Urinary bladder (tissue), 4 donors: Measurements from ENCODE around the gene GPATCH1. TPM values are rescaled to one million over a fixed set of nuclear protein-coding genes. Genes with fewer than 3 reads are reported as not detected.

Source experiments
- DNase-seq: peaks from one replicate; pipeline ENCODE4 v3.0.0-alpha.2; 2015; ENCODE audit errors: extremely low spot score
- H3K27ac ChIP-seq: one replicate; pipeline ENCODE4 v1.5.1; 2013; ENCODE audit warnings: low read depth, mild to moderate bottlenecking, moderate library complexity
- H3K36me3 ChIP-seq: one replicate; pipeline ENCODE4 v1.6.1; 2013; ENCODE audit warnings: mild to moderate bottlenecking, moderate library complexity; ENCODE audit not compliant: insufficient read depth
- H3K4me1 ChIP-seq: one replicate; pipeline ENCODE4 v1.6.1; 2013; ENCODE audit warnings: mild to moderate bottlenecking, moderate library complexity; ENCODE audit not compliant: insufficient read depth
- H3K4me3 ChIP-seq: one replicate; pipeline ENCODE4 v1.5.1; 2013; ENCODE audit warnings: low read depth, low read length
- WGBS: extraction: QIAGEN DNeasy Blood & Tissue Kit; methylation state at CpG from one replicate; pipeline ENCODE4 v1.1.7; 2013; 5-methylcytosine and 5-hydroxymethylcytosine counted together
- polyA plus RNA-seq: library from polyadenylated mRNA; stranded (reverse); fragments of 200-250 nt; gene quantifications from one replicate; pipeline ENCODE4 v1.2.3, GENCODE V29; 2013
- total RNA-seq: library from RNA; depleted of rRNA; stranded (reverse); fragments of >200 nt; gene quantifications from one replicate; pipeline ENCODE4 v1.2.3, GENCODE V29; 2014
- donor health status: healthy with polysubstance abuse.
- donor health status: healthy.

GPATCH1 gene
- total and polyA plus RNA-seq, 2 donors: 6.4 to 9.3 TPM

DNA sequence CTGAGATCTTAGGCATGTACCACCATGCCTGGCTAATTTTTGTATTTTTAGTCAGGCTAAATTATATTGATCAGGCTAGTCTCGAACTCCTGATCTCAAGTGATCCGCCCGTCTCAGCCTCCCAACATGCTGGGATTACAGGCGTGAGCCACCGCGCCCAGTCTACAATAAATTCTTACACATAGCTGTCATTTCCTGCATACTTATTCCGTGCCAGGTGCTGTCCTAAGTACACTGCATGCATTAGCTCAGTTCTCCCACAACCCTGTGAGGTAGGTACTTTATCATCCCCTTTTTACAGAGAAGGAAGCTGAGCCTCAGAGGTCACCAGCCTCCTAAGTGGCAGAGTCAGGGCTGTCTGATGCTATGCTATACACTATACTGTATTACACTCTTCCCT is 9.1 kb upstream of the GPATCH1 start:
- WGBS: 86% methylated on average over 7 of the region's 7 CpGs
- Histone ChIP-seq H3K27ac (no peak overlapping the region), H3K4me3 (no peak overlapping the region), H3K36me3 (no peaks in the 10 kb centered on the region), H3K4me1 (no peaks in the 10 kb centered on the region)
- no peak for DNase-seq

GRCh38 chr19:33075519-33075918 is 5.5 kb upstream of the GPATCH1 start:
- no peak for DNase-seq
- Histone ChIP-seq H3K4me3 (no peak overlapping the region), H3K27ac (no peak overlapping the region), H3K4me1 (no peaks in the 10 kb centered on the region), H3K36me3 (no peaks in the 10 kb centered on the region)
- WGBS: 88% methylated on average over 2 of the region's 2 CpGs

DNA sequence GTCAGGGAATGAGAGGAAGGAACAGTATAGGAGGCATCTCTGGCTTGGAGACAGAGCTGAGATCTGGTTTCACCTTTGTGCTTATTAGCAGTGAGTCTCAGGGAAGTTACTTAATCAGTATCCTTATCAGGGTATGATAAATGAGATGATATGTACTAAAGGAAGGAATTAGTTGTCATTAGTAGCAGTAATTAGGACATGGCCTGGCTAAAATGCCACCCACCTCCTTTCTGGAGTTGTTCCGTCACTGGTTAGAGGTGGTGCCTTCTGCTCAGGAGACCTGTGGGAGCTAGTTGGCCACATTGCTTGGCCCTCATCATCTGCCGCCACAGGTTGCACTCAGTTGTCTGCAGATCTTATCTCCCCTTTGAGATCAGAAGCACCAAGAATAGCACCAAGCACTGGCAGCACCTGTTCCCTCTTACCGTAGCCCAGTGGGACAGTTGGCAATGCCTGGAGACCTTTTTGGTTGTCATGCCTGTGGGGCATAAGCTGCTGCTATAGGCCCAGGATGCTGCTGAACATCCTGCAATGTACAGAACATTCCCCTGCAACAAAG is 4.7 kb downstream of the GPATCH1 start:
- Histone ChIP-seq H3K36me3 (no peaks in the 10 kb centered on the region), H3K27ac (no peak overlapping the region), H3K4me1 (no peaks in the 10 kb centered on the region), H3K4me3 (no peak overlapping the region)
- no peak for DNase-seq
- WGBS: 87% methylated on average over 3 of the region's 3 CpGs

GRCh38 chr19:33086955-33087354 is 6.0 kb downstream of the GPATCH1 start:
- H3K4me1 ChIP-seq: no peaks in the 10 kb centered on the region
- 79% methylated on average over 1 of the region's 1 CpG for WGBS
- H3K4me3 ChIP-seq: no peak overlapping the region
- H3K27ac ChIP-seq: no peak overlapping the region
- H3K36me3 ChIP-seq: no peaks in the 10 kb centered on the region
- DNase-seq: no peak

DNA sequence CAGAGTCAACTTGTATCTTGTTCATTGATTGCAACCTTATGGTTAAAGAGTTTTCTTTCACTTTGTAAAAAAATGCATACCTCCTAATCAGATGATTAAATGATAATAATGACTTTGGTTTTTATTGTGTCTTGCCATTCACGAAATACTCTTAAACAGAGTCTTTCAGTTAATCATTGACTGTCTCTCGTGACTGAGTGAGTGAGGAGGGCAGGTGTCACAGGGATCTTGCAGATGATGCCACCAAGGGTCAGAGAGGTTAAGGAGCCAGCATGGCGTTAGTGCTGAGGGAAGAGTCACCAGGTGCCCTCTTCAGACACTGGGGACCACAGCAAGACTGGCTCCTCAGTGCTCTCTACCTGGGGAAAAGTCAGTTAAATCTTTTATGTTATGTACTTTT is 8.0 kb downstream of the GPATCH1 start:
- DNase-seq: no peak
- Histone ChIP-seq H3K4me3 (no peak overlapping the region), H3K27ac (no peak overlapping the region), H3K4me1 (no peaks in the 10 kb centered on the region), H3K36me3 (no peaks in the 10 kb centered on the region)
- WGBS: 90% methylated on average over 3 of the region's 3 CpGs

DNA sequence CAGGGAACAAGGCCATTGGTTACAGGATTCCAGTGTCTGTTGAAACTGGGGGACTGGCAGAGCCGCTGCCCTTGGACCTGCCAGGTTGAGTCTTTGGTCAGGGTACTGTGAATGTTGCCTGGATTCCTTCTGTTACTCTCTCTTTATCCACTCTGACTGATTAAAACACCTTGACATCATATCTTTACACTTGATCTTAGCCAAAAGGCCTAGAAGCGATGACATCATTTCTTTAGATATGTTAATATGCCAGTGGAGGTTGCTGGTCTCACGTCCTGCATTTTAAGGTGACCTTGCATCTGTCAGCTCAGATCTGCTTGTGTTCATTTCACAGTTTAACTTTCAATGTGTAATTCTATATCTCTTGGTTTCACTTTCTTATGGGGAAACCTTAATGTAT is 9.2 kb downstream of the GPATCH1 start:
- no peak for DNase-seq
- Histone ChIP-seq H3K4me1 (no peaks in the 10 kb centered on the region), H3K27ac (no peak overlapping the region), H3K4me3 (no peak overlapping the region), H3K36me3 (no peaks in the 10 kb centered on the region)
- WGBS: 83% methylated on average over 3 of the region's 3 CpGs

DNA sequence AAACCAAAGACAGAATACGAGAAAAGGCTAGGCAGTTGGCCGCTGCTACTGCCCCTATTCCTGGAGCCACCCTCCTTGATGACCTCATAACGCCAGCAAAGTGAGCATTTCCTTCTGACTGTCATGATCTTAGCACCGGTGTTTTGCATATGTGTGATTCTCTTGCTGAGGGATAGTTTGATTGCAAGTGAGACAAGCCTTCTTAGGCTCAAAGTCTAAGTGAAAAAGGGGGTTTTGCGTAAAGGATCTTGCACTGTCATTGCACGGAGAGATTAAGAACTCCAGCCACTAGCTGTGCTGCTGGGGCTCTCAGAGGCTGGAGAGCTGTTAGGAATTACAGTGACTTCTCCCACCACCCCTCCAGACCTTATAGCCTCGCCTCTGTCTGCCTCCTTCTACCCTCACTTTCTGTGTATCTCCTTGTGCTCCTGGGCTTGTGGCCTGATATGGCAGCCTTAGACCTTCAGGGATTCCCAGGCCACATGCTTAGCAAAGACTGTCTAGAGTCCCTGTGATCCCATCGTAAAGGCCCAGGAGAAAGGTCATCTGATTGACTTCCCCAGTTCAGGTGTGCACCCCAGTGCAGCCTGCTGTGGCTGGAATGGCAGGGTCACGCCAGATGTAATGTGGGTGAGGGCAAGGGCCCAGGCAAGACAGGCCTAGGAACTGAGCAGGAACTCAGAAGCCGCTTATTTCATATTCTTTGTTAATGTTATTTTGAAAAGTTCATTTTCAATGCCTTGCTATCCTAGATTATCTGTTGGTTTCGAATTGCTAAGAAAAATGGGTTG is 12.6 kb downstream of the GPATCH1 start:
- peaks cover 3% of the 10 kb centered on the region for H3K36me3 ChIP-seq
- no peak overlapping the region for H3K27ac ChIP-seq
- 95% methylated on average over 11 of the region's 11 CpGs for WGBS
- H3K4me1 ChIP-seq: no peaks in the 10 kb centered on the region
- H3K4me3 ChIP-seq: no peak overlapping the region
- no peak for DNase-seq

- WGBS: 91% methylated on average over 6 of the region's 6 CpGs
- no peak overlapping the region for H3K4me3 ChIP-seq
- H3K4me1 ChIP-seq: no peaks in the 10 kb centered on the region
- H3K27ac ChIP-seq: no peak overlapping the region
- H3K36me3 ChIP-seq: peaks cover 3% of the 10 kb centered on the region
- no peak for DNase-seq
Measured at GRCh38 chr19:33094436-33095067, 13.6 kb downstream of the GPATCH1 start.

DNA sequence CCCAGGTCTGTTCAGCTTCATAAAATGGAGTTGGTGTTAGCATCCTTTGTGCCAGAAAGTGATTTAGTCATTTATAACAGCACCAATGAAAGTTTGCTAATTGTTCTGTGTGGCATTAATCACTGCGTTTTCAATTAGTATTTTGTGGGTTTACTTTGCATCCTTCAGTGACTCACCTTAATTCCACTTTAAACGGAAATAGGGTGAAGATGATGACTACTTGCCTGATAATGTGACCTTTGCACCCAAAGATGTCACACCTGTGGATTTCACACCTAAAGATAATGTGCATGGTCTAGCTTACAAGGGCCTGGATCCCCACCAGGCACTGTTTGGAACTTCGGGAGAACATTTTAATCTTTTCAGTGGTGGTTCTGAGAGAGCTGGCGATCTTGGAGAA is 15.0 kb downstream of the GPATCH1 start:
- Histone ChIP-seq H3K4me3 (no peak overlapping the region), H3K36me3 (peaks cover 3% of the 10 kb centered on the region), H3K27ac (no peak overlapping the region), H3K4me1 (no peaks in the 10 kb centered on the region)
- 91% methylated on average over 4 of the region's 4 CpGs for WGBS
- DNase-seq: no peak

DNA sequence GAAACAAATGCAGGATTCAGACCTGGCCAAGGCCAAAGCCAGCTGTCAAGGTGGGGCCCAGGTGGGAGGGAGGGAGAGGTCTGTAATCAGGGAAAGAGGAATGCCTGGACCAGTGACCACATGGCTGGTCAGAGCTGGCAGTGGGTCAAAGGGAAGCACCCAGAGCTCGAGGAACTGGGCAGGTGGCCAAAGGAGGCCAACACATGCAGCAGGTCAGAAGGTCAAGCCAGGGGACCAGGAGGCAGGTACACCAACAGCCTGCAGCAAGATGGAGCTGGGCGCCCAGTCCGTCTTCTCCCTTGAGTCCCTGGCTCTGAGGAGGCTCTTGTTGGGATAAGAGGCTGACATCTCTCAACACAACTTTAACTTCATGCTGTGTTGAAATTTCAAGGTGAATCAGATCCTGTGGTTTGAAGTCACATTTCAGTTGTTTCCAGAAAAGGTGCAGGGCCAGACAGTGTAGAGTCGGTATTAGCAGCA is 17.1 kb downstream of the GPATCH1 start:
- no peaks in the 10 kb centered on the region for H3K4me1 ChIP-seq
- WGBS: 76% methylated on average over 4 of the region's 4 CpGs
- H3K27ac ChIP-seq: no peak overlapping the region
- peaks cover 7% of the 10 kb centered on the region for H3K36me3 ChIP-seq
- no peak for DNase-seq
- no peak overlapping the region for H3K4me3 ChIP-seq

DNA sequence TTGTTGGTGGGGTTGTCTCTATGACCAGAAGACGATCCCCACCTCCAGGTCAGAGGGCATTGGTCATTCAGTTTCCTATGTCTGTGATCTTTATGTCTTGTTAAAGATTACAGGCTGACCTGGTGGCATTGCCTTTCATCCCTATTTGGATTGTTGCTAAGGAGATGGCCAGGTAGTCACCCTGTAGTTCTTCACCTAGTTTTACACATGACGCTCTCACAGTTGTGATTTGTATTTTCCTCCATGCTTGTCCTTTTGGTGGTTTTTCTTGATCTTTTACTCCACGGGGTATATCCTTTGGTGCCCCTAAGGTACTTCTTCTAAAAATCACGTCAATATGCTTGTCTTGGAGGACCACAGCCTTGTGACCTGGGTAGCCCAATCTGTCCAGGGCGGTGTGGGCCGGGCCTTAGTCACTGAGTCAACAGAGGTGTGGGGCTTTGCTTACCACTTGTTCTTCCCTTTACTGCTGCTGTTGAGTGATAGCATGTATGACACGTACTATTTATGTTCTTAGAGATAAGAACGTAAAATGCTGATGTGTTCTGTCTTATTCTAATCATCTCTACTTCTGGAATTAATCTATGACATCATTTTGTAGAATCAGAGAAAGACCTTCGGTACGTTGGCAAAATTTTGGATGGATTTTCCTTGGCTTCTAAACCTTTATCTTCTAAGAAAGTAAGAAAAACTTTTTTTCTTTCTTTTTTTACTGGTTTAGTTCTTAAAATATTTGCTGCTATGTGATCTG is 20.1 kb downstream of the GPATCH1 start:
- Histone ChIP-seq H3K36me3 (peaks cover 7% of the 10 kb centered on the region), H3K4me3 (no peak overlapping the region), H3K27ac (no peak overlapping the region), H3K4me1 (no peaks in the 10 kb centered on the region)
- WGBS: 81% methylated on average over 10 of the region's 10 CpGs
- no peak for DNase-seq

DNA sequence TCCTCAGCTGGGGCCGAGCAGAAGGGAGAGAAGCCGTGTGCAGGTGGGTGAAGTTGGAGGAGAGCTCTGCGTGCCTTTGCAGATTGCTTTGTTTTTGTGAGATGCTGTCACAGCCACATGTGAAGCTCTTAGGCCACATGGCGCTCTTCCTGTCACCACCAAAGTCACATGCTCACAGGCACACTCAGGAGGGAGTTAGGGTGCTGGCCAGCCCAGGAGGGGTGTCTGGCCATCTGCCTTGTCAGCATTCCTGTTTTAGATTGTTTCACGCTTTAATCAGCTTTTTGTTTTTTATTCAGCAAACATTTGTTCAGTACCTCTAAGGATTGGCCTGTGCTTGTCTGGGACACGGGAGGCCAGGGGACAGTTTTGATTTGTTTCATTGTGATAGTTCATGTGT is 21.9 kb downstream of the GPATCH1 start:
- no peaks in the 10 kb centered on the region for H3K4me1 ChIP-seq
- DNase-seq: no peak
- 92% methylated on average over 6 of the region's 6 CpGs for WGBS
- H3K4me3 ChIP-seq: no peak overlapping the region
- peaks cover 6% of the 10 kb centered on the region for H3K36me3 ChIP-seq
- no peak overlapping the region for H3K27ac ChIP-seq

DNA sequence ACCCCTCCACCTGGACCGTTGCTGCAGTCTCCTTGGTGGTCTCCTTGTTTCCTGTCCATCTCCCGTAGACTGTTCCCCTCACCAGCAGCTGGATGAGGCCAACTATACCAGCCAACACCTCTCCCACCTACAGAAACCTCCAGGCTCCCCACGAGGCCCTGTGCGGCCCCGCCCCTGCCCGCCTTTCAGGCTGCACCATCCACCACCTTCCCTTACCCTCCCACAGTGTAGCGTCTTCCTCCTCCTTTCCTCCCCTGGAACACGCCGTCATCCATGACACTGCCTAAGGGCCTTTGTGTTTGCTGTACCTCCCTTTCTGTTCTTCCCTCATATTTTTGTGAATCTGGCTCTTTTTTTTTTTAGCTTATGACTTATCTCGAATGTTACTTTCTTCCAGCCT is 27.2 kb downstream of the GPATCH1 start:
- 92% methylated on average over 10 of the region's 10 CpGs for WGBS
- H3K4me3 ChIP-seq: no peak overlapping the region
- H3K4me1 ChIP-seq: no peaks in the 10 kb centered on the region
- H3K36me3 ChIP-seq: peaks cover 2% of the 10 kb centered on the region
- no peak for DNase-seq
- no peak overlapping the region for H3K27ac ChIP-seq
